ENCODE data around the gene IFNL1.

Gene IFNL1

GRCh38 chr19:39342647-39343305 is 46.6 kb downstream of the IFNL1 start:
- Histone ChIP-seq H2BK15ac (ENCODE audit: low read depth, poor library complexity, severe bottlenecking) (peak overlapping the region; percentile 78), H3K4me1 (ENCODE audit: control insufficient read depth, insufficient read depth, low read depth, low read length) (peaks cover 13% of the 10 kb centered on the region), H4K8ac (ENCODE audit: low read length) (no peak overlapping the region), H3K36me3 (ENCODE audit: control insufficient read depth in 1 of 2, insufficient read depth in 2 of 2, low read depth in 1 of 2, low read length in 2 of 2) (peaks cover 0 to 31% of the 10 kb centered on the region in 2 experiments), H2BK5ac (ENCODE audit: low read depth, low read length, poor library complexity, severe bottlenecking) (no peak overlapping the region), H2BK120ac (ENCODE audit: low read depth, low read length) (peak overlapping the region; percentile 54), H3K4ac (ENCODE audit: low read depth in 1 of 2, low read length in 2 of 2) (peak overlapping the region in 1 of 2 experiments; percentile 24), H3K4me3 (ENCODE audit: insufficient read depth in 1 of 2, low read depth in 1 of 2, low read length in 2 of 2) (peak overlapping the region; percentile 74 to 86), H3K9me3 (ENCODE audit: control insufficient read depth, low read length) (no peaks in the 10 kb centered on the region), H3K23ac (ENCODE audit: low read length in 2 of 2) (peak overlapping the region in 1 of 2 experiments; percentile 67), H3K9ac (ENCODE audit: low read length) (peak overlapping the region; percentile 94), H3K27ac (ENCODE audit: low read length, poor library complexity, severe bottlenecking) (no peak overlapping the region), H2AK5ac (ENCODE audit: low read length, severe bottlenecking) (no peak overlapping the region), H3K79me1 (replicated peaks; ENCODE audit: low read length, poor library complexity, severe bottlenecking) (peaks cover 37% of the 10 kb centered on the region), H3K14ac (ENCODE audit: low read length in 2 of 2) (peak overlapping the region in 1 of 2 experiments; percentile 63), H3K18ac (ENCODE audit: low read depth in 1 of 2, low read length in 2 of 2) (peak overlapping the region; percentile 74 to 79), H2AFZ (ENCODE audit: low read depth, low read length) (peak overlapping the region; percentile 23), H2BK12ac (ENCODE audit: low read length in 2 of 2) (no peak overlapping the region), H3K4me2 (ENCODE audit: low read length, poor library complexity, severe bottlenecking) (peak overlapping the region; percentile 72), H3K27me3 (ENCODE audit: control insufficient read depth in 1 of 2, insufficient read depth in 1 of 2, low read length in 2 of 2) (no peaks in the 10 kb centered on the region), H4K91ac (ENCODE audit: low read length) (peak overlapping the region; percentile 70)
- DNase-seq: peak; percentile 40
- 1% methylated on average over 50 of the region's 51 CpGs for WGBS

GRCh38 chr19:39345956-39346355 is 49.7 kb downstream of the IFNL1 start:
- Histone ChIP-seq H3K4me3 (ENCODE audit: insufficient read depth in 1 of 2, low read depth in 1 of 2, low read length in 2 of 2) (peak overlapping the region in 1 of 2 experiments; percentile 86), H2BK5ac (ENCODE audit: low read depth, low read length, poor library complexity, severe bottlenecking) (no peak overlapping the region), H2AK5ac (ENCODE audit: low read length, severe bottlenecking) (no peak overlapping the region), H4K91ac (ENCODE audit: low read length) (no peak overlapping the region), H3K4ac (ENCODE audit: low read depth in 1 of 2, low read length in 2 of 2) (no peak overlapping the region), H3K23ac (ENCODE audit: low read length in 2 of 2) (no peak overlapping the region), H3K4me1 (ENCODE audit: control insufficient read depth, insufficient read depth, low read depth, low read length) (peaks cover 8% of the 10 kb centered on the region), H3K9ac (ENCODE audit: low read length) (peak overlapping the region; percentile 94), H2BK120ac (ENCODE audit: low read depth, low read length) (no peak overlapping the region), H3K27me3 (ENCODE audit: control insufficient read depth in 1 of 2, insufficient read depth in 1 of 2, low read length in 2 of 2) (no peaks in the 10 kb centered on the region), H2BK15ac (ENCODE audit: low read depth, poor library complexity, severe bottlenecking) (no peak overlapping the region), H3K4me2 (ENCODE audit: low read length, poor library complexity, severe bottlenecking) (no peak overlapping the region), H2BK12ac (ENCODE audit: low read length in 2 of 2) (no peak overlapping the region), H3K14ac (ENCODE audit: low read length in 2 of 2) (no peak overlapping the region), H3K27ac (ENCODE audit: low read length, poor library complexity, severe bottlenecking) (no peak overlapping the region), H3K18ac (ENCODE audit: low read depth in 1 of 2, low read length in 2 of 2) (no peak overlapping the region), H4K8ac (ENCODE audit: low read length) (no peak overlapping the region), H3K79me1 (replicated peaks; ENCODE audit: low read length, poor library complexity, severe bottlenecking) (peaks cover 48% of the 10 kb centered on the region), H3K36me3 (ENCODE audit: control insufficient read depth in 1 of 2, insufficient read depth in 2 of 2, low read depth in 1 of 2, low read length in 2 of 2) (peaks cover 8 to 55% of the 10 kb centered on the region in 2 experiments), H2AFZ (ENCODE audit: low read depth, low read length) (no peak overlapping the region), H3K9me3 (ENCODE audit: control insufficient read depth, low read length) (no peaks in the 10 kb centered on the region)
- WGBS: 98% methylated on average over 1 of the region's 1 CpG
- no peak for DNase-seq

GRCh38 chr19:39347332-39348164 is 51.3 kb downstream of the IFNL1 start:
- peaks cover 5% of the 10 kb centered on the region for H3K4me1 ChIP-seq (ENCODE audit: control insufficient read depth, insufficient read depth, low read depth, low read length)
- H3K4ac ChIP-seq (ENCODE audit: low read depth in 1 of 2, low read length in 2 of 2): no peak overlapping the region
- WGBS: 68% methylated on average over 3 of the region's 4 CpGs
- H3K4me2 ChIP-seq (ENCODE audit: low read length, poor library complexity, severe bottlenecking): no peak overlapping the region
- peak overlapping the region; percentile 65 for H3K9ac ChIP-seq (ENCODE audit: low read length)
- H3K18ac ChIP-seq (ENCODE audit: low read depth in 1 of 2, low read length in 2 of 2): peak overlapping the region in 1 of 2 experiments; percentile 56
- no peaks in the 10 kb centered on the region for H3K9me3 ChIP-seq (ENCODE audit: control insufficient read depth, low read length)
- H2BK12ac ChIP-seq (ENCODE audit: low read length in 2 of 2): no peak overlapping the region
- no peak overlapping the region for H3K27ac ChIP-seq (ENCODE audit: low read length, poor library complexity, severe bottlenecking)
- no peak overlapping the region for H2AFZ ChIP-seq (ENCODE audit: low read depth, low read length)
- H2AK5ac ChIP-seq (ENCODE audit: low read length, severe bottlenecking): no peak overlapping the region
- no peak overlapping the region for H2BK15ac ChIP-seq (ENCODE audit: low read depth, poor library complexity, severe bottlenecking)
- H4K91ac ChIP-seq (ENCODE audit: low read length): no peak overlapping the region
- H3K4me3 ChIP-seq (ENCODE audit: insufficient read depth in 1 of 2, low read depth in 1 of 2, low read length in 2 of 2): peak overlapping the region in 1 of 2 experiments; percentile 17
- peak overlapping the region in 1 of 2 experiments; percentile 12 for H3K14ac ChIP-seq (ENCODE audit: low read length in 2 of 2)
- H3K23ac ChIP-seq (ENCODE audit: low read length in 2 of 2): no peak overlapping the region
- H3K27me3 ChIP-seq (ENCODE audit: control insufficient read depth in 1 of 2, insufficient read depth in 1 of 2, low read length in 2 of 2): no peaks in the 10 kb centered on the region
- DNase-seq: peak; percentile 49
- no peak overlapping the region for H2BK5ac ChIP-seq (ENCODE audit: low read depth, low read length, poor library complexity, severe bottlenecking)
- H4K8ac ChIP-seq (ENCODE audit: low read length): no peak overlapping the region
- peaks cover 59% of the 10 kb centered on the region for H3K79me1 ChIP-seq (replicated peaks; ENCODE audit: low read length, poor library complexity, severe bottlenecking)
- H3K36me3 ChIP-seq (ENCODE audit: control insufficient read depth in 1 of 2, insufficient read depth in 2 of 2, low read depth in 1 of 2, low read length in 2 of 2): peaks cover 15 to 68% of the 10 kb centered on the region in 2 experiments
- no peak overlapping the region for H2BK120ac ChIP-seq (ENCODE audit: low read depth, low read length)
